Endodermal cell (in vitro differentiated cells): ENCODE measurements around the gene ACVRL1. TPM values are rescaled to one million over a fixed set of nuclear protein-coding genes. Genes with fewer than 3 reads are reported as not detected.

Experiments
- DNase-seq: peaks from one replicate; pipeline ENCODE4 v3.0.0-alpha.2; 2017
- H3K27ac ChIP-seq: 2 replicates; pipeline ENCODE4 v1.5.1; 2013; ENCODE audit warnings: mild to moderate bottlenecking, low read depth, low read length, moderate library complexity
- H3K27me3 ChIP-seq: 2 replicates; pipeline ENCODE4 v1.6.1; 2013; ENCODE audit warnings: mild to moderate bottlenecking, low read length, moderate library complexity; ENCODE audit not compliant: insufficient read depth, control insufficient read depth, poor library complexity, severe bottlenecking
- H3K36me3 ChIP-seq: 2 replicates; pipeline ENCODE4 v1.7.0; 2013; ENCODE audit warnings: mild to moderate bottlenecking, low read length, moderate library complexity; ENCODE audit not compliant: control insufficient read depth, insufficient read depth
- H3K4me1 ChIP-seq: one replicate; pipeline ENCODE4 v1.7.0; 2013; ENCODE audit warnings: low read length; ENCODE audit not compliant: control insufficient read depth, insufficient read depth
- H3K4me3 ChIP-seq: 2 replicates; pipeline ENCODE4 v1.5.1; 2013; ENCODE audit warnings: mild to moderate bottlenecking, low read length, moderate library complexity
- H3K9ac ChIP-seq: 2 replicates; pipeline ENCODE4 v1.6.1; 2013; ENCODE audit warnings: mild to moderate bottlenecking, low read length, moderate library complexity; ENCODE audit not compliant: poor library complexity, severe bottlenecking; ENCODE audit errors: extremely low read depth
- H3K9me3 ChIP-seq: 2 replicates; pipeline ENCODE4 v1.6.1; 2013; ENCODE audit warnings: mild to moderate bottlenecking, low read length, moderate library complexity; ENCODE audit not compliant: control insufficient read depth
- H3K27ac Mint-ChIP-seq: 2 replicates; pipeline ENCODE4 v1.8.0; 2020; ENCODE audit warnings: mixed read lengths
- H3K27me3 Mint-ChIP-seq: 2 replicates; pipeline ENCODE4 v1.8.0; 2021; ENCODE audit warnings: mild to moderate bottlenecking, mixed read lengths; ENCODE audit not compliant: insufficient read depth
- H3K36me3 Mint-ChIP-seq: 2 replicates; pipeline ENCODE4 v1.8.0; 2020; ENCODE audit warnings: low read depth, mixed read lengths
- H3K4me1 Mint-ChIP-seq: 2 replicates; pipeline ENCODE4 v1.8.0; 2020; ENCODE audit warnings: mixed read lengths
- H3K4me3 Mint-ChIP-seq: 2 replicates; pipeline ENCODE4 v1.8.0; 2020; ENCODE audit warnings: mild to moderate bottlenecking, moderate library complexity, mixed read lengths
- H3K9me3 Mint-ChIP-seq: 2 replicates; pipeline ENCODE4 v1.8.0; 2020; ENCODE audit warnings: mild to moderate bottlenecking, mixed read lengths
- CTCF ChIP-seq: fragments of 200-600 bp; sonication (generic); conservative IDR thresholded peaks from 2 replicates; pipeline ENCODE4 v1.5.0; 2021; ENCODE audit warnings: antibody characterized with exemption, mild to moderate bottlenecking
- WGBS, 2 experiments: methylation state at CpG; one replicate each; pipeline versions ENCODE4 v1.1.5 to v1.1.7; 2013; ENCODE audit warnings: missing lambda C conversion rate in 2 of 2, mixed read lengths in 1 of 2; ENCODE audit not compliant: insufficient coverage in 1 of 2, insufficient read length in 1 of 2; 5-methylcytosine and 5-hydroxymethylcytosine counted together
- total RNA-seq, 2 donors: library from RNA; stranded (reverse); fragmentation: NEBNext Ultra II Directional in 1 of 2; extraction: Animal tissue kit (Norgen Biotek cat#: 25700) in 1 of 2; gene quantifications; 2 replicates in 1 of 2; 3 replicates in 1 of 2; pipeline ENCODE4 v1.2.1, GENCODE V29; 2021

Gene ACVRL1
- total RNA-seq, 2 donors from 2014 or later: 0.42 to 0.64 TPM

DNA sequence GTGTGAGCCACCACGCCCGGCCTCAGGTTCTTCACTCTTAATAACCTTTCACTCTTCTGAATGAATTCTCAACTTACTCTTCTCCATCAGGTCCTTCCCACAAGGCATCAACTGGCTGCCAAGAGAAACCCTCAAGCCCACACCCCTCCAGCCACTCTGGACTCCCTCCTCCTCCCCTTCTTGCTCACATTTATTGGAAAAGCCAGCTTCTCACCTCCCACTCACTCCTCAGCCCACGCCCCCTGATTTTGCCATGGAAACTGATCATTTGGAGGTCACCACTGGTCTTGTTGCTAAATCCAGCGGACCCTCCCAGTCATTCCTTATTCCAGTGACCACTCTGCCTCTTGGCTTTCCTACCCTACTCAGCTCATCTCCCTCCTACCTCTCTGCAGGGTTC lies 26.8 kb downstream of the ACVRL1 start:
- no peaks in the 10 kb centered on the region for H3K9me3 Mint-ChIP-seq
- no peak for TF ChIP-seq CTCF
- no peaks in the 10 kb centered on the region for H3K36me3 ChIP-seq
- H3K27ac Mint-ChIP-seq: no peak overlapping the region
- H3K27ac ChIP-seq: no peak overlapping the region
- H3K4me1 ChIP-seq: no peaks in the 10 kb centered on the region
- no peak overlapping the region for H3K4me3 Mint-ChIP-seq
- peaks cover 2% of the 10 kb centered on the region for H3K4me1 Mint-ChIP-seq
- WGBS, 2 experiments: 92 to 93% methylated on average over 4 of the region's 4 CpGs
- H3K27me3 ChIP-seq: no peaks in the 10 kb centered on the region
- H3K27me3 Mint-ChIP-seq: peaks cover 12% of the 10 kb centered on the region
- H3K4me3 ChIP-seq: no peak overlapping the region
- no peaks in the 10 kb centered on the region for H3K36me3 Mint-ChIP-seq
- peak; percentile 36 for DNase-seq
- no peak overlapping the region for H3K9ac ChIP-seq
- no peaks in the 10 kb centered on the region for H3K9me3 ChIP-seq

- no peaks in the 10 kb centered on the region for H3K36me3 ChIP-seq
- Mint-ChIP-seq H3K27ac (no peak overlapping the region), H3K9me3 (no peaks in the 10 kb centered on the region), H3K4me1 (no peaks in the 10 kb centered on the region), H3K27me3 (peaks cover 11% of the 10 kb centered on the region), H3K36me3 (no peaks in the 10 kb centered on the region), H3K4me3 (no peak overlapping the region)
- no peak for TF ChIP-seq CTCF
- H3K9me3 ChIP-seq: no peaks in the 10 kb centered on the region
- H3K27ac ChIP-seq: no peak overlapping the region
- no peaks in the 10 kb centered on the region for H3K4me1 ChIP-seq
- no peaks in the 10 kb centered on the region for H3K27me3 ChIP-seq
- WGBS, 2 experiments: 82 to 86% methylated on average over 1 to 2 of the region's 2 CpGs
- no peak overlapping the region for H3K9ac ChIP-seq
- peak; percentile 30 for DNase-seq
- H3K4me3 ChIP-seq: no peak overlapping the region
These were observed 30.6 kb downstream of the ACVRL1 start for GRCh38 chr12:51937926-51938325.

GRCh38 chr12:51938726-51939125 lies 31.4 kb downstream of the ACVRL1 start:
- WGBS, 2 experiments: 88 to 94% methylated on average over 4 to 5 of the region's 6 CpGs
- H3K9me3 ChIP-seq: no peaks in the 10 kb centered on the region
- no peaks in the 10 kb centered on the region for H3K36me3 ChIP-seq
- H3K9me3 Mint-ChIP-seq: no peaks in the 10 kb centered on the region
- H3K9ac ChIP-seq: no peak overlapping the region
- no peaks in the 10 kb centered on the region for H3K4me1 Mint-ChIP-seq
- no peaks in the 10 kb centered on the region for H3K4me1 ChIP-seq
- H3K27me3 Mint-ChIP-seq: peaks cover 16% of the 10 kb centered on the region
- no peak for TF ChIP-seq CTCF
- peak; percentile 50 for DNase-seq
- no peak overlapping the region for H3K27ac ChIP-seq
- no peak overlapping the region for H3K4me3 Mint-ChIP-seq
- no peak overlapping the region for H3K4me3 ChIP-seq
- peaks cover 5% of the 10 kb centered on the region for H3K27me3 ChIP-seq
- no peak overlapping the region for H3K27ac Mint-ChIP-seq
- H3K36me3 Mint-ChIP-seq: no peaks in the 10 kb centered on the region
